GM23338 (cell line): ENCODE measurements around the gene KIF1A.

Experiments used
- CTCF ChIP-seq, 2 experiments: fragments of 200-600 bp in 1 of 2; sonication (generic) in 1 of 2; conservative IDR thresholded peaks; 2 replicates each; pipeline versions ENCODE4 v1.5.1 to v1.6.1; 2016 to 2017; ENCODE audit warnings: antibody characterized with exemption in 2 of 2, low read depth in 2 of 2, mild to moderate bottlenecking in 2 of 2, moderate library complexity in 1 of 2
- EZH2 ChIP-seq: fragments of 200-600 bp; sonication (generic); IDR thresholded peaks from one replicate; pipeline ENCODE4 v1.8.0; 2017; ENCODE audit warnings: antibody characterized with exemption, mild to moderate bottlenecking, low read depth; ENCODE audit not compliant: unreplicated experiment

GRCh38 chr2:240728361-240728760 is 91.7 kb downstream of the KIF1A start:
- no peak for TF ChIP-seq CTCF (conservative IDR thresholded peaks at IDR 0.05; ENCODE audit: low read depth in 2 of 2)
- no peak for TF ChIP-seq EZH2
